Measurements from ENCODE around the gene C1orf35.

C1orf35 gene

DNA sequence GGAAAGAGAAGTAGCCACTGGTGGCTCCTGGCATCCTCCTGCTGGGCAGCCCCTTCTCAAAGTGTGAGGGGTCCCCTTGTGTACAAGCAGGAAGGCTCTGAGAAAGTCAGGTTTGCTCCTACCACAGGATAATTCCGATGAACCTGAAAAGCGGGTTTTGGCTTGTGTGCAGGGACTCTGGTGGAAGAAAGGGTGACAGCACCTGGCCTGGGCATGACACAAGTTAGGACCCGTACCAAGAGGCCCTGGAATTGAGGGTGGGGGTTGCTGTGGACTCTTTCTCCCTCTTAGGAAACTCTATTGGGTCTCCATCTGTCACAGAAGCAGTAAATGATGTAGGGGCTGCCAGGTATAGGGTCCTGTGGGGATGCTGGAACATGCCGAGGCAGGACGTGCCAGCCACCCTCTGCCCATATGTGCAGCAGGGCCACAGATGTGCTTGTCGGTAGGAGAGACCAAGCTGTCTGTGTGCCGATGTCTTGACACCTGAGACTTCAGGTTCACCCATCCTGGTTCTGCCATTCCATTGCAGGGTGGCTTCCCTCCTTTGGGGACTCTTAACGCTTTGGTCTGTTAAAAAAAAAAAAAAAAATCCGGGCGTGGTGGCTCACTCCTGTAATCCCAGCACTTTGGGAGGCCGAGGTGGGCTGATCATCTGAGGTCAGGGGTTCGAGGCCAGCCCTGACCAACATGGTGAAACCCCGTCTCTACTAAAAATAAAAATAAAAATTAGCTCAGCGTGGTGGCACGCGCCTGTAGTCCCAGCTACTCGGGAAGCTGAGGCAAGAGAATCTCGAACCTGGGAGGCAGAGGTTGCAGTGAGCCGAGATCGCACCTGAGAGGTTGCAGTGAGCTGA, 9.8 kb downstream of the C1orf35 start:
- no peak for DNase-seq

DNA sequence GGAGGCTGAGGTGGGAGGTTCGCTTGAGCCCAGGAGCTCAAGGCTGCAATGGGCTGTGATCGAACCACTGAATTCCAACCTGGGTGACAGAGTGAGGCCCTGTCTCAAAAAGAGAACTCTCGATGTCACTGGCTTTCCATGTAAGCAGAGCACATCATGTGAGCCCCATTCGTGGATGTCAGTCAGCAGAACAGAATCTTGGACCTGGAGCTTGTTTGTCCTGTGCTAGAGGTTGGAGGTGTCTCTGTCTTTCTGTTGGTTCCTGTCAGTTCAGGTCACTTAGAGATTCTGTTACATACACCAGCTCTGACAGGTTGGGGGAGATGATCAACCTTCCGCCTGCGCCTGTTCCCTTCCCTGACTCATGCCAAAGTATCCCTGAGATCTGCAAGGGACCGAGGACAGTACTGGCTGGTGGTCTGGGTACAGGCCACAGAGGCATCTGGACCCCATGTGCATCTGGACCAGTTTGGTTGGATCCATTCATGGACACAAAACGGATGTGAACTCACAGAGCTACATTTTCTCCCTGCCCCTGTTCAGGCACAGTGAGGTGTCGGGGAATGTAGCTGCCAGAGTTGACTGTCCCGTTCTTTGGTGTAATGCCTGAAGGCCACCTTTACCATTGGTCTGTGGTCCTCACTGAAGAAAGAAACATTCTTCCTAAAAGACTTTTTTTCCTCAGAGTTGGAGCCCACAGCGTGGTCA, 10.6 kb downstream of the C1orf35 start:
- no peak for DNase-seq

DNA sequence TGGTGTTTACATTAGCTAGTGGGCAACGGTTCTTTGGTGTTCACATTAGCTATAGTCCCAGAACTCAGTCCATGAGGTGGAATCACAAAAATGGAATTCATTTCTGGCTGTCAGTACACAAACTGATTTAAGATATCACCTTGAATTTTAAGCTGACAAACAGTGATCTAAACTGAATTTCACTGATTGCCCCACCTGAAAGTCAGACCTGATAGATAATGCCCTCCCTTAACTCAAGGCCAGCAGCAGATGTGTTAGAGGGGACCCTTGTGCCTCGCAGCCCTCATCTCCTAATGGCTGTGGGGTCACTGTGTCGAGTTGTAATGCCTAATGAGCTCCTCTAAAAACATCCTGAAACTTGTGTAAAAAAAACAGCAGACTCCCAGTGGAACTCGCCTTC, 12.0 kb downstream of the C1orf35 start:
- no peak for DNase-seq

- no peak for DNase-seq
Observed at GRCh38 chr1:228090613-228091081, 12.5 kb downstream of the C1orf35 start.

- no peak for DNase-seq
Observed at GRCh38 chr1:228089519-228090380, 13.4 kb downstream of the C1orf35 start.

DNA sequence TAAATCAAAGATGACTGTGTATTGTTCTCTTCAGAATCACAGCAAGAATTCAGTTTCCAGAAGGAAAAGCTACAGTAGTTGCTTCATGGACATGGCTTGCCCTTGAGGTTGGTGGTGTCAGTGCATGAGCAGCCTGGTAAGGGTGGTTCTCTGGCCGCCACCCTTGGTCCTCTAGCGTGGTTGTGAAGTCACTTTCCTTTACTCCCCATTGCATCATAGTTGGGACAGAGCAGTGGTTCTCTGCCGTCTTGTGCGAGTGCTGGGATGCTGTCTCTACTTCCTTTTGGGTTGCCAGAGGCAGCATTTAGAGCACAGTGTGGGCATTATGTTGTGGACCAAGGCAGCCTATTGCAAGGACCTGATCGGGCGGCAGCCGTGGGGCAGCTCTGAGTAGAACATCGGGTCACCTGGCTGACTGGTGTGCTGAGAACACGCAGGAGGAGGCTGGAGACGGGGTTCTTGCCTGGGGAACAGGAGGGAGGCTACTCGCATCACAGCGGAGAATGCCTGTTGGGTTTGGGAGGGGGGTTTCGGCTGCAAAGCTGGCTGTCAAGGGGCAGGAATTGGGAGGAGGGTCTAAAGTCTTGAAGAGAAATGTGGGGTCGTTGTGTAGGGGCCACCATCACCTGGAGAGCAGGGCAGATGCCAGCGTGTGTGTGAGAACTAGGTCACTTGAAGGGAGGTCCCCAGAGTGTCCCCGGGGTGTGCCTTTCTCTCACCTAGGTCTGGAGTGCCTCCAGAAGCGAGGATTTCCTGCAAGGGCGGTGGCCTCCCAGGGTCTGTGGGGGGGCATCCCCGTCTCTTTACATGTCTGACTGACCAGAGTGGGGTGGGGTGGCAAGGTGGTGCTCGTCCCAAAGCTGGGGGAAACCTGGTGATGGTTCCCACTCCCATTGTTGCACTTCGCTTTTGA, 14.3 kb downstream of the C1orf35 start:
- no peak for DNase-seq

- DNase-seq, result no peak
Observed at GRCh38 chr1:228087771-228088251, 15.3 kb downstream of the C1orf35 start.

- no peak for DNase-seq
Observed at GRCh38 chr1:228085287-228085951, 17.7 kb downstream of the C1orf35 start.

GRCh38 chr1:228084797-228085196, 18.3 kb downstream of the C1orf35 start:
- no peak for DNase-seq

GRCh38 chr1:228084325-228084724, 18.8 kb downstream of the C1orf35 start:
- no peak for DNase-seq

- no peak for DNase-seq
Observed at GRCh38 chr1:228083871-228084278, 19.2 kb downstream of the C1orf35 start.

DNA sequence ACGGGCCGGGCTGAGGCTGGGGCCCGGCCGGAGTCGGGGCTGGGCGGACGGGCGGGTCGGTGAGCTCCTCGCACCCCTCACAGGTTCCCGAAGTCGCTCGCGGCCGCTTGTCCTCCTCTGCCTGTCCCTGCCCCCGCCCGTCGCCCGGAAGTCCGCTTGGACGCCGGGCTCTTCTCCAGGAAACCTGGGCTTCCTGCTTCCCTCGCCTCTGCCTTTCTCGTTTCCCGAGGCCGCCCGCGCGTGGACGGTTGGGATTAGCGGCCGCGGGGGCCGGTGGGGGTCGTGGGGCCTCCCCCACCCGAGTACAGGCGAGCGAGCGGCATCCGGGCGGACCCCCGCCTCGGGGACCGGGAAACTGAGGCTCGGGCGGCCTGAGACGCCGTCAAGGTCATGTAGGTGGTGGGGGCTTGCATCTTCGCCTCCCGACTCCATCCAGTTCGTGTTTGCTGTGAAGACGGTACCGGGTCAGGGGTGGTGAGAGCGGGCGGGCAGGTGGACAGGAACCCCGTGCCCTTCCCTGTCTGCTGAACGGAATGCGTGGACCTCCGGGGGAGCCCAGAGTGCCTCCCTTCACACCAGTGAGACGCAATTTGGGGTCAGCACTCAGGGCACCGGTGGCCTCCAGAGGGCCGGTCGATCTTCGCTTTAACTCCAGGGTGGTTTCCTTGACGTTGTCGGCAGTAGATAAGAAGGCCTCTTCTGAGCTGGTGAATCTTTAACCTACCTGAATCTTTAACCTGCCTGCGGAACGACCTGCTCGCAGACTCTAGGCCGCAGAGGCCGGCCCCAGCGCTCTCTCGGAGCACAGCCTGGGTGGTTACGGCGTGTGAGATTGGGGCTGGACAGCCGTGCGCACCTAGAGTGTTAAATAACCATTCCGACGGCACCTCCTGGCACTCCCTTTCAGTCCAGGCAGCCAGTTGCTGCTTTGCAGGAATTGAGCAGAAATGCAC, 19.9 kb downstream of the C1orf35 start:
- DNase-seq, result no peak

DNA sequence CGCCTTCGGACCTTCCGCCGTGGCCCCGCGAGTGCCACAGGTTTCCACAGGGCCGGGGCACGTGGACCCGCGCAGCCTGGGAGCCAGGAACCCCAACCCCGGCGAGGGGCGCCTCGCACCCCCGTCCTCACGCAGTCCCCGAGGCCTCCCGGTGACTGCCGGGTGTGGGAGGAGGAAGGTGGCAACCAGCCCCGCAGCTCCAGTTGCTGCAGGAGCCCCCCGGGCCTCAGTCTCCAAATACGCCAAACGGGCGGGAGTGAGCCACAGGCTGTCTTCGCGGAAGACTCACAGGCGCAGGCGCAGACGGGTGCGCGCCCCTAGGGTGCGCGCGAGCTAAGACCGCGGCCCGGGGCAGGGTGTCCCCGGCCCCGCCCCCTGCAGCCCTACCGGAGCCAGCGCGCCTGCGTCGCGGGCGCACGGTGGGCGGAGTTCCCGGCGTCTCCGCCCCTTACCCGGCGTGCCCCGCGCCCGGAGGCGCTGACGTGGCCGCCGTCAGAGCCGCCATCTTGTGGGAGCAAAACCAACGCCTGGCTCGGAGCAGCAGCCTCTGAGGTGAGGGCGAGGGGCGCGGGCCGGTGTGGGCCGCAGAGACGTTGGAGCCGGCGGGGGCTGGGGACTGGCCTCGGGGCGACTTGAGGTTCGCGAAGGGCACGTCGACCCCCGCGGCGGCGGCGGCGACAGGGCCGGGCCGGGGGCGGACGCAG, 20.8 kb downstream of the C1orf35 start, which contains the start of gene ARF1:
TSS of gene ARF1 (plus strand) at position 495 of the 704 bp plus-strand sequence. CDS start 14,407 bp downstream, outside the sequence.
- peak; percentile 94 for DNase-seq

DNA sequence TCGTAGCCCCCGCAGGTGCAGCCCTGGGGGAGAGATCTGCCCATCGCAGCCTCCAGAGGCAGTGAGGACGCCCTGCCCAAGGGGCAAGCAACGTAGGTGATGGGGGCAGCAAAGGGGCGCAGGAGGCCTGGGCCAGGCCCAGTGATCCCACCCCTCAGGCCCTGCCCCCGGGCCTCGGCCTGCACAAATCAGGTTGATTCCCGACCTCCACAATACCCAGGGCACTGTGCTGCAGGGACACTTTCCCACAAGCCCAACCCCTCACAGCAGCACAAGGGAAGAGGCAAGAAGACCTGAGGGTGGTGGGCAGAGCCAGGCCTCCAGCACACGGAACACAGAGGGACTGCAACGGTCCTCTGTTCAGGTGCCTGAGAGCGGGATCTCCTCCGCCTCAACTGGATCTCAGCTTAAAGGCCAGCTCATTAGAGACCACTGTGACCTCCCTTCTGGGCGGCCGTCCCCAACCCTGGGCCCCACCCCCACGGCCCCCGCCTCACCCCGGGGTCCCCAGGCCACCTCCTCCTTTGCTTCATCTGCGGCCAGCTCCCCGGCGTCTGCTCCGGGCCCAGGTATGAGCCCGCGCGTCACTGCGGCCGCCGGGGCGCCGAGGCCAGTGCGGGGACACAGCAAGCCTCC, 21.4 kb downstream of the C1orf35 start:
- DNase-seq, result no peak

GRCh38 chr1:228081144-228081543, 22.0 kb downstream of the C1orf35 start:
- no peak for DNase-seq

DNA sequence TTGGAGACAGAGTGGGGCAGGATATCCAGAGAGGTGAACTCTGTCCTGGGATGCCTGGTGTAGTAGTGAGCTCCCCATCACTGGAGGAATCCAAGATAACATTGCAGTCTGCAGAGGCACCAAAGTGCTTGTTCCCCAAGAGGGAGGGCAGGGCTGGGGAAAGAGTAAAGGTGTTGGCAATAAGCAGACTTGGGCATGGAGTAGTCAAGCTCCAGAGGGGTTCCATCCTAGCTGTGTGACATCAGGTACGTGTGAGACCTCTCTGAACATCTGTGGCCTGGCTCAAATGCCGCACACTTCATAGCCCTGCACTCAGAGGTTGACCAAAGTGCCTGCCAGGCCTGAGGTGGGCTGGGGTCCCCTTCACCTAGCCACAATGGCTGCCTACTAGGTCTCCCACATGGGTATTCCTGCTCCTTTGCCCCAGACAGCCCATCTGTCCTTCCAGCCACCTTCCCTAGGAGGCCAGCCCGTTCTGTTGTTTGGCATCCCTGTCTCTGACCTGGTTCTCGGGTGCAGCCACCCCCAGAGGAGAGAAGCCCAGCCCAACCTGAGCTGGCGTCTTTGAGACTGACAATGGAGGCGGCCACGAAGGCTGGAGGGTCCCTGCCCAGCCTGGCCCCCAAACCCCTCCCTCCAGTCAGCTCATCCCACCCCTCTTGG, 23.4 kb downstream of the C1orf35 start:
- no peak for DNase-seq

- no peak for DNase-seq
Observed at GRCh38 chr1:228079013-228079412, 24.1 kb downstream of the C1orf35 start.

Data from NCI-H1436 (cell line).